Stimulated activated CD4-positive, alpha-beta T cell treated with anti-CD3 and anti-CD28 coated beads, Interleukin-1b, Interleukin-23, amount 100 ng/mL, for 24 hours (primary cell): Measurements from ENCODE around the gene GCH1.
"Not testable (repeated sequence)": the region's sequence is repeated elsewhere in the genome, so short reads cannot be mapped to it uniquely, and the experiment has no call there.

Source experiments
- DNase-seq, 4 experiments: peaks; one replicate each; pipeline ENCODE4 v3.0.0-alpha.2; 2020; ENCODE audit warnings: low read depth in 4 of 4, low spot score in 1 of 4

GCH1 gene

GRCh38 chr14:54870154-54871090 lies 32.2 kb downstream of the GCH1 start:
- DNase-seq: not testable (repeated sequence)

GRCh38 chr14:54867011-54867410 lies 35.6 kb downstream of the GCH1 start:
- no peak for DNase-seq

- no peak for DNase-seq
Measured at GRCh38 chr14:54866588-54866987, 36.0 kb downstream of the GCH1 start.

- no peak for DNase-seq
Measured at GRCh38 chr14:54864526-54864925, 38.1 kb downstream of the GCH1 start.

DNA sequence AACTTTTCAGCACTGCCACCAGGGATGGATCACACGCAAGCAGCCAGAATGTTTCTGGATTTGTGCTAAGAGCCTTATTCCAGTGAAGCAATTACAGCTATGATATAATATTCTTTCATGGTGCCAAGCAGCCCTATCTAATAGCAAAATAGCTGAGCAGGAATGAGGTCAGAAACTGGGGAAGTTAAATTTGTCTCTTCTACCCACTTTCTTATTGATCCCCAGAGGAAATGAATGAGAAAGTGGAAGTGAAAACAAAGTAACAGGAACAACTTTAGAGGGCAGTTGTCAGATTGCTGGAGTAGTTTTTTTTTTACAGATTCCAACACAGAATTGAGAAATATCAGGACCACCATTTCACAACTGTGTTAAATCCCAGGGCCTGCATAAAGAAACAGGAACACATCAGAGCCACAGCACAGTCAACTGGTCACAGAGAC lies 44.8 kb downstream of the GCH1 start:
- DNase-seq: no peak

DNA sequence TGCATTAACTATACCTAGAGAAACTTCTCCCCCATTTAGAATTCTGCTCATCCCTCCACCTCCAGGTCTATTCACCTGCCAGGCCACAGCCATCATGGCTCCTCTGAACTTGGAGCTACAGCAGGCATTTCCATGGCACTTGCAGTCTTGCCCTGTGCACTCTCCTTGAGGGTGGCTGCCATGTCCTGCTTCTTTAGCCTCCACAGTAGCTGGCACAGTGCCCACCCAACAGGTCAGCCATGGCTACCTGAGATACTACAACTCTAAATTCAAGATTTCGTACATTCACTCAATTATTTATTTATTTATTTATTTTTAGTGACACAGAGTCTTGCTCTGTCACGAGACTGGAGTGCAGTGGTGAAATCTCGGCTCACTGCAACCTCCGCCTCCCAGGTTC lies 46.5 kb downstream of the GCH1 start:
- DNase-seq: no peak

- no peak for DNase-seq
Measured at GRCh38 chr14:54854181-54854580, 48.4 kb downstream of the GCH1 start.

GRCh38 chr14:54853339-54853738 lies 49.3 kb downstream of the GCH1 start:
- no peak for DNase-seq

GRCh38 chr14:54852215-54852614 lies 50.4 kb downstream of the GCH1 start:
- no peak for DNase-seq

DNA sequence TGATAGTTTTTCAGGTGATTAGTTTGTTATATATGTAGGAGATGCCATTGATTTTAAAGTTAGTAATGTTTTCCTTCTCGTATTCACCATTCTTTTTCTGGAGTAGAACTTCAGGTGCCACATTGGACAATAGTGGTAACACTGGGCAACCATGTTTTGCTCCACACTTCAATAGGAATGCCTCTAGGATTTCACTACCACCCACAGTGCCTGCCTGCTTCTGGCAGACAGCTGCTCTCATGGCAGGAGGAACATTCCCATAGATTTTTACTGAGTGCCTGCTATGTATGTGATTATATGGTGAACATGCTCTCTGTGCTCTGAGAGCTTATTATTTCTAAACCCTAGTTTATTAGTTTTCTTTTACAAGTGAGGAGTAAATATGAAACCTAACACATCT lies 53.7 kb downstream of the GCH1 start:
- no peak for DNase-seq

DNA sequence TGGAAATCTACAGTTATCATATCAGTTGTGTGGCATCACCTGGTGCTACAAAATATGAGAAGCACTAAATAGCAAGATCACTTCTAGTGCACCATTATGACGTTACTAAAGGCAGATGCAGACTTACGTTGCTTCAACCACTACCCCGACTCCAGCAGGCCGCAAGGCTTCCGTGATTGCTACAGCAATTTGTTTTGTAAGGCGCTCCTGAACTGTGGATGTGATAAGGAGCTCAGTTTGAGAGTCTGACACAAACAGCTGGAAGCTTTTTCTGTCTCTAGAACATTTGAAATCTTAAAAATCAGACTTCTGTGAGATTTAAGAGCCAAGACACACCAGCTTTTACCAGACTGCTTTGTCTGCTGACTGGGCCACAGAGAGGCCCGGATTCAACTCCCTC lies 57.0 kb downstream of the GCH1 start:
- DNase-seq: no peak

GRCh38 chr14:54844479-54844878 lies 58.1 kb downstream of the GCH1 start:
- no peak for DNase-seq

DNA sequence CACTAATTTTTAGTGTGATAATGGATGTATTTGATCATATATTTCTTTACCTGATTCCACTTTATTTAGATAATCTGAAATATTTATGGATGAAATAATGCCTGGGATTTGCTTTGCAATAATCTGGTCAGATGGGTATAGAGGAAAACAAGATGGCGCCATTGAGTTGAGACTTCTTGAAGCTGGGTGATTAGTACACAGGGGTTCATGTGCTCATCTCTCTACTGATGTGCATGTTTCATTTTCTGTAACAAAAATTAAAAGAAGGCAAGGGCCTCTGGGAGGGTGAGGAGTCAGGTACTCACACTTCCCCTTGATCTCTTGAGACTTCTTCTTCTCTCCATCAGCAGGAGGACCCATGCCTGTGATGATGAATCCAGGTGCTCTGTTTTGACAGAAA lies 61.8 kb downstream of the GCH1 start:
- DNase-seq: no peak

- DNase-seq: no peak
Measured at GRCh38 chr14:54840336-54840735, 62.3 kb downstream of the GCH1 start.

DNA sequence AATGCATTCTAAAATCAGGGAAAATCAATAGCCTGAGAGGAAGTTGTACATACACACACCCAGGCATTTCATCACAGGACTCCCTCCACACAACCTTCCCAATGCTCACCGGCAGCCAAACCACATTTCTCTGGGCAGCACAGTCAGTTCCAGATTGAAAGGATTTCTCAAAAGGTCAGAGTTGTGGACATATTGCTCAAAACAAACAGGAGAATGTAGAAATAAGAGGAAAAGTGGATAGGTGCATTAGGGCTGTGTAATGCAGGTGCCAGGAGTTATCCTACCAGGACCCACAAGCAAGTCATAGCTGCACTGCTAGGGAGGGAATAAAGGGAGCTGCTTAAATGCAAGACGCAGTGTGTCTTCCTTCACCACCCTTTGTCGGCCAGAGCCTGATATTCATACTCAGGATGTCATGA lies 62.9 kb downstream of the GCH1 start:
- no peak for DNase-seq

- DNase-seq: no peak
Measured at GRCh38 chr14:54838931-54839512, 63.6 kb downstream of the GCH1 start.

GRCh38 chr14:54837508-54838149 lies 65.0 kb downstream of the GCH1 start:
- DNase-seq: no peak

DNA sequence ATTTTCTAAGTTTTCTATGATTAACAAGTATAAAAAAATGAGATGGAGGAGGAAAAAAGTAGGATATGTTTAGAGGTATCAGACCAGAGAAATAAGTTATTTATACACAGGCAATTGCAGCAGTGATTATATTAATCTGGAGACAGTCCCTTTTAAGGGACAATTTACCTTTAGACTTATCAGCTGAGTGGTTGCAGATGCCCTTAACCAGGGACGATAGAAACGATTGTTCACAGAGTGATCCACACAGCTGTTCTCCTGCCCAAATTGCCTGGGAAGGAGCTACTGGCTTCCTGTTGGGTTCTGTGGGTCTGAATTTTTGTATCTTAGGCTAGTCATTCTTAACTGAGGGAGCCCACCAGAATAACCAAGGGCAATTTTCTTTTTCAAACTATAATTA lies 66.4 kb downstream of the GCH1 start:
- no peak for DNase-seq

DNA sequence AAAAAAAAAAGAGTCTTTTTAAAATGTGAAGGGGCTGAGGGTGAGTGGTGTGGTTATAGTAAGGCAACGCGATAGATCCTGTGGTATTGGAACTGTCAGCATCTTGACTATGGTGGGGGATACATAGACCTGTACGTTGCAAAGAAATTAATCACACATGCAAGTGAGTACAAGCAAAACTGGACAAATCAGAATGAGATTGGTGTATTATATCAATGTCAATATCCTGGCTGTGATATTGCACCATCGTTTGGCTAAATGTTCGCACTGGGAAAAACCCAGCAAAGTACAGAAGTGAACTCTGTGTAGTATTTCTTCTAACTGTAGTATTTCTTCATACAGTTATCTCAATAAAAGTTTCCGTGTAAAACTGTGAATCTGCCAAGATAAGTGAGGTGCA lies 67.9 kb downstream of the GCH1 start:
- no peak for DNase-seq

GRCh38 chr14:54834081-54834480 lies 68.5 kb downstream of the GCH1 start:
- no peak for DNase-seq

DNA sequence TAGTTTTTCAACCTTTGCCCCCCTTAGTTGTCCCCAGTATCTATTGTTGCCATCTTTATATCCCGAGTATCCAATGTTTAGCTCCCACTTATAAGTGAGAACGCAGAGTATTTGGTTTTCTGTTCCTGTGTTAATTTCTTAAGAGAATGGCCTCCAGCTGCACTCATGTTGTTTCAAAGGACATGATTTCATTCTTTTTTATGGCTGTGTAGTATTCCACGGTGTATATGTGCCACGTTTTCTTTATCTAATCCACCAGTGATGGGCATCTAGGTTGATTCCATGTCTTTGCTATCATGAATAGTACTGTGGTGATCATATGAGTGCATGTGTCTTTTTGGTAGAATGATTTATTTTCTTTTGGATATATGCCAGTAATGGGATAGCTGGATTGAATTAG lies 72.0 kb downstream of the GCH1 start:
- no peak for DNase-seq
